ENCODE measurements around the gene CNNM1. TPM values are rescaled to one million over a fixed set of nuclear protein-coding genes. Genes with fewer than 3 reads are reported as not detected.

CNNM1 gene
- total RNA-seq, 4 donors from 2014 or later: 0.88 to 1.7 (median 1.5) TPM; not detected in 1

DNA sequence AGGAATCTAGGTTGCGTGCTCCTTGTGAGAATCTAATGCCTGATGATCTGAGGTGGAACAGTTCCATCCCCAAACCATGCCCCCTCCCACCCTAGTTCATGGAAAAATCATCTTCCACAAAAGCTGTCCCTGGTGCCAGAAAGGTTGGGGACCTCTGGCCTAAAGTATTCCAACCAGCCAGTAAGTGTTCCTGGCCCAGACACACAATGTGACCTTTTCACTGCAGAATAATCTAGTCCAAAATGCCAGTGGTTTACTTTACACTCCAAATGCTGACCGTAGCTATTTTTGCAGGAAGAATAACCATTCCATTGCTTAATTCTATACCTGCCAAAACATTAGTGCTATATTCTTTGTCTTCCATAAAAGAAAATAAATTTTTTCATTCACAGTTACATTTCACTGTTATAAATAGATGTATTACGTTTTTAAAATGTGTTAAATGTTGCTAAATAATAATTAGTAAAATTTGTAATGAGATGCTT lies 10.4 kb downstream of the CNNM1 start:
- Histone ChIP-seq H3K4me3 (no peak overlapping the region), H3K9me3 (no peaks in the 10 kb centered on the region), H3K27ac (no peak overlapping the region), H3K36me3 (no peaks in the 10 kb centered on the region), H3K4me1 (no peaks in the 10 kb centered on the region), H3K27me3 (no peaks in the 10 kb centered on the region)
- TF ChIP-seq, protein P1, sequence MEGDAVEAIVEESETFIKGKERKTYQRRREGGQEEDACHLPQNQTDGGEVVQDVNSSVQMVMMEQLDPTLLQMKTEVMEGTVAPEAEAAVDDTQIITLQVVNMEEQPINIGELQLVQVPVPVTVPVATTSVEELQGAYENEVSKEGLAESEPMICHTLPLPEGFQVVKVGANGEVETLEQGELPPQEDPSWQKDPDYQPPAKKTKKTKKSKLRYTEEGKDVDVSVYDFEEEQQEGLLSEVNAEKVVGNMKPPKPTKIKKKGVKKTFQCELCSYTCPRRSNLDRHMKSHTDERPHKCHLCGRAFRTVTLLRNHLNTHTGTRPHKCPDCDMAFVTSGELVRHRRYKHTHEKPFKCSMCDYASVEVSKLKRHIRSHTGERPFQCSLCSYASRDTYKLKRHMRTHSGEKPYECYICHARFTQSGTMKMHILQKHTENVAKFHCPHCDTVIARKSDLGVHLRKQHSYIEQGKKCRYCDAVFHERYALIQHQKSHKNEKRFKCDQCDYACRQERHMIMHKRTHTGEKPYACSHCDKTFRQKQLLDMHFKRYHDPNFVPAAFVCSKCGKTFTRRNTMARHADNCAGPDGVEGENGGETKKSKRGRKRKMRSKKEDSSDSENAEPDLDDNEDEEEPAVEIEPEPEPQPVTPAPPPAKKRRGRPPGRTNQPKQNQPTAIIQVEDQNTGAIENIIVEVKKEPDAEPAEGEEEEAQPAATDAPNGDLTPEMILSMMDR (IDR thresholded peaks at IDR 0.05): no peak
- no peak for TF ChIP-seq POLR2A (IDR thresholded peaks at IDR 0.05)
- intact Hi-C loops (cut with DNase I; ENCODE audit: low total_unique reads): no loop called here
- DNase-seq: no peak

DNA sequence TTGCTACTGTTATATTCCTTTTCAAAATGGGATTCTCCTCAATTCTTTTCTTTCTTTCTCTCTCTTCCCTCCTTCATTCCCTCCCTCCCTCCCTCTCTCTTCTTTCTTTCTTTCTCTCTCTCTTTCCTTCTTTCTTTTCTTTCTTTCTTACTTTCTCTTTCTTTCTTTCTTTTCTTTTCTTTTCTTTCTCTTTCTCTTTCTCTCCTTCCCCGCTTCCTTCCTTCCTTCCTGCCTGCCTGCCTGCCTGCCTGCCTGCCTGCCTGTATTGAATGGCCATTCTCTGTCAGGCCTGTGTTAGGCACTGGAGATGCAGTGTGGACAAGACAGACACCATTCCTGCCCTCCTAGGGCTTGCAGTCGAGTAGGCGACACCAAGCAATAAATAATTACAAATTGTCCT lies 11.5 kb downstream of the CNNM1 start:
- Histone ChIP-seq H3K36me3 (no peaks in the 10 kb centered on the region), H3K9me3 (no peaks in the 10 kb centered on the region), H3K27ac (no peak overlapping the region), H3K27me3 (no peaks in the 10 kb centered on the region), H3K4me1 (no peaks in the 10 kb centered on the region), H3K4me3 (no peak overlapping the region)
- TF ChIP-seq, protein P1 (IDR thresholded peaks at IDR 0.05): no peak
- TF ChIP-seq POLR2A (IDR thresholded peaks at IDR 0.05): no peak
- DNase-seq: no peak
- intact Hi-C loops (cut with DNase I; ENCODE audit: low total_unique reads): no loop called here

- H3K4me1 ChIP-seq: no peaks in the 10 kb centered on the region
- intact Hi-C loops (cut with DNase I; ENCODE audit: low total_unique reads): no loop called here
- H3K27me3 ChIP-seq: no peaks in the 10 kb centered on the region
- H3K27ac ChIP-seq: no peak overlapping the region
- DNase-seq: no peak
- TF ChIP-seq, protein P1 (IDR thresholded peaks at IDR 0.05): no peak
- TF ChIP-seq POLR2A (IDR thresholded peaks at IDR 0.05): no peak
- no peaks in the 10 kb centered on the region for H3K9me3 ChIP-seq
- H3K4me3 ChIP-seq: no peak overlapping the region
- no peaks in the 10 kb centered on the region for H3K36me3 ChIP-seq
Observed at GRCh38 chr10:99341248-99341647, 12.1 kb downstream of the CNNM1 start.

GRCh38 chr10:99341860-99342490 lies 12.8 kb downstream of the CNNM1 start:
- intact Hi-C loops (cut with DNase I; ENCODE audit: low total_unique reads): no loop called here
- Histone ChIP-seq H3K36me3 (no peaks in the 10 kb centered on the region), H3K9me3 (no peaks in the 10 kb centered on the region), H3K4me3 (no peak overlapping the region), H3K4me1 (no peaks in the 10 kb centered on the region), H3K27ac (no peak overlapping the region), H3K27me3 (no peaks in the 10 kb centered on the region)
- DNase-seq: no peak
- TF ChIP-seq, protein P1 (IDR thresholded peaks at IDR 0.05): no peak
- TF ChIP-seq POLR2A (IDR thresholded peaks at IDR 0.05): no peak

DNA sequence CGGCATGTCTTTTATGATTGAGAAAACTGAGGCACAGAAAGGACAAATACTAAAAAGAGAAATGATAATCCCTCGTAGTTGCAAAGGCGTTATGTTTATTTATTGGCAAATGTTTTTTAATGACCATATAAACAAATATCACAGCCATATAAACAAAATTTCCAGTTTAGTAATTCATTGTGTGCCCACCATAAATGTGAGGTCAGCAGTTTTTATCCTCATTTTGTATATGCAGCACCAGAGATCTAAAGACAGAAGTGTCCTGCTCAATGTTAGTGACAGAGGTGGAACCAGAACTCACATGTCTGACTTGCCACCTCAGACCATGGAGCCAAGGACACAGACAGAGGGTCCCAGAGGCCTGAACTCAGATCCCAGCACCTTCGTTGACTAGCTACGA lies 14.1 kb downstream of the CNNM1 start:
- no peak overlapping the region for H3K27ac ChIP-seq
- no peaks in the 10 kb centered on the region for H3K4me1 ChIP-seq
- no peaks in the 10 kb centered on the region for H3K9me3 ChIP-seq
- DNase-seq: no peak
- TF ChIP-seq POLR2A (IDR thresholded peaks at IDR 0.05): no peak
- TF ChIP-seq, protein P1 (IDR thresholded peaks at IDR 0.05): no peak
- intact Hi-C loops (cut with DNase I; ENCODE audit: low total_unique reads): no loop called here
- H3K27me3 ChIP-seq: no peaks in the 10 kb centered on the region
- H3K36me3 ChIP-seq: no peaks in the 10 kb centered on the region
- no peak overlapping the region for H3K4me3 ChIP-seq

All from uterus (tissue), 4 donors.